Naive thymus-derived CD8-positive, alpha-beta T cell (primary cell): ENCODE results near the gene SAMD8. TPM values are rescaled to one million over a fixed set of nuclear protein-coding genes. Genes with fewer than 3 reads are reported as not detected.

Experiments
- ATAC-seq, 2 donors: fragments of 150-1000 bp; cut with Tn5 transposase in 1 of 2; sonication (Bioruptor Pico), chemical (Tn5 transposase) in 1 of 2; 1 replicate in 1 of 2; 2 replicates in 1 of 2; pipeline ENCODE4 v1.10.0; 2021; ENCODE audit warnings: mild to moderate bottlenecking in 2 of 2, moderate library complexity in 2 of 2
- POLR2A ChIA-PET: fragments of 350-600 bp; sonication (Branson Sonifier 250); formaldehyde crosslinking; loops from one replicate; lab custom pipeline; 2021; ENCODE audit warnings: antibody characterized with exemption; lab: Charles Lee
- DNase-seq, 10 donors: peaks; one replicate each; pipeline versions ENCODE4 v3.0.0 to v3.0.0-alpha.2; 2020 to 2022
- H3K27ac Mint-ChIP-seq, 10 donors: one replicate each; pipeline ENCODE4 v1.8.0; 2020 to 2022; ENCODE audit warnings: mild to moderate bottlenecking in 10 of 10, mixed read lengths in 10 of 10, moderate library complexity in 4 of 10, inconsistent platforms in 1 of 10
- H3K27me3 Mint-ChIP-seq, 5 donors: one replicate each; pipeline ENCODE4 v1.8.0; 2021 to 2022; ENCODE audit warnings: mixed read lengths in 5 of 5
- H3K36me3 Mint-ChIP-seq, 3 donors: one replicate each; pipeline ENCODE4 v1.8.0; 2020 to 2022; ENCODE audit warnings: mixed read lengths in 3 of 3, mild to moderate bottlenecking in 2 of 3, inconsistent platforms in 1 of 3
- H3K4me1 Mint-ChIP-seq, 4 donors: one replicate each; pipeline ENCODE4 v1.8.0; 2021 to 2022; ENCODE audit warnings: mixed read lengths in 4 of 4
- H3K4me3 Mint-ChIP-seq, 10 donors: one replicate each; pipeline ENCODE4 v1.8.0; 2020 to 2022; ENCODE audit warnings: mild to moderate bottlenecking in 10 of 10, mixed read lengths in 10 of 10, moderate library complexity in 6 of 10, inconsistent platforms in 1 of 10
- H3K9me3 Mint-ChIP-seq, 9 donors: one replicate each; pipeline ENCODE4 v1.8.0; 2020 to 2022; ENCODE audit warnings: mixed read lengths in 9 of 9, mild to moderate bottlenecking in 3 of 9, inconsistent platforms in 1 of 9, moderate library complexity in 1 of 9
- polyA plus RNA-seq, 3 donors: library from polyadenylated mRNA; unstranded; fragments of 300-500 nt; fragmentation: Illumina TruSeq; gene quantifications; one replicate each; pipeline ENCODE4 v1.2.3, GENCODE V29; 2021
- total RNA-seq, 8 experiments: library from RNA in 2 of 8; stranded (reverse) in 2 of 8; gene quantifications; one replicate each; pipeline ENCODE4 v1.2.3 and lab custom pipeline; 2021 to 2026

SAMD8 gene
- total and polyA plus RNA-seq, 5 experiments from 2014 or later: 6.3 to 23.9 (median 10.6) TPM

DNA sequence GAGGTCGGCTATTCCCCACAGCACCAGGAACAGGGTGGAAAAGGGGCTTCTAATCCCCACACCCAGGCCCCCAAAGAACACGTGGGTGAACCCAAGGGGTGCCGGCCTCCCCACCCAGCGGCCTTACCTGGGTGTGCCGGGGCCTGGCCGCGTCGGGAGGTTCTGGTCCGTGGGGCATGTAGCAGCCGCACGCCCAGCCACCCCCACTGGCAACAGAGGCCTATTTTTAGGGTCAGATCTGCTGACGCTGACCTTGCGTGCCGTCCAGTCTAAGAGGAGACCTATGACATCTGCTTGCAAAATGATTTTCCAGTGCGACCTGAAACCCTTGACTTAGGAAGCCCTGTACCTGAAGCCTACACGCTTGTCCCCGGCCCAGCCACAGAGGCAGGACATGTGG is 38.0 kb upstream of the SAMD8 start:
- peaks cover 5 to 8% (median 6%) of the 10 kb centered on the region in 4 donors for H3K4me1 Mint-ChIP-seq
- no peaks in the 10 kb centered on the region for H3K9me3 Mint-ChIP-seq
- H3K36me3 Mint-ChIP-seq: no peaks in the 10 kb centered on the region
- DNase-seq (no peak), ATAC-seq (no peak)
- H3K4me3 Mint-ChIP-seq: no peak overlapping the region
- no peak overlapping the region for H3K27ac Mint-ChIP-seq
- POLR2A ChIA-PET: no interaction called here
- no peaks in the 10 kb centered on the region for H3K27me3 Mint-ChIP-seq

DNA sequence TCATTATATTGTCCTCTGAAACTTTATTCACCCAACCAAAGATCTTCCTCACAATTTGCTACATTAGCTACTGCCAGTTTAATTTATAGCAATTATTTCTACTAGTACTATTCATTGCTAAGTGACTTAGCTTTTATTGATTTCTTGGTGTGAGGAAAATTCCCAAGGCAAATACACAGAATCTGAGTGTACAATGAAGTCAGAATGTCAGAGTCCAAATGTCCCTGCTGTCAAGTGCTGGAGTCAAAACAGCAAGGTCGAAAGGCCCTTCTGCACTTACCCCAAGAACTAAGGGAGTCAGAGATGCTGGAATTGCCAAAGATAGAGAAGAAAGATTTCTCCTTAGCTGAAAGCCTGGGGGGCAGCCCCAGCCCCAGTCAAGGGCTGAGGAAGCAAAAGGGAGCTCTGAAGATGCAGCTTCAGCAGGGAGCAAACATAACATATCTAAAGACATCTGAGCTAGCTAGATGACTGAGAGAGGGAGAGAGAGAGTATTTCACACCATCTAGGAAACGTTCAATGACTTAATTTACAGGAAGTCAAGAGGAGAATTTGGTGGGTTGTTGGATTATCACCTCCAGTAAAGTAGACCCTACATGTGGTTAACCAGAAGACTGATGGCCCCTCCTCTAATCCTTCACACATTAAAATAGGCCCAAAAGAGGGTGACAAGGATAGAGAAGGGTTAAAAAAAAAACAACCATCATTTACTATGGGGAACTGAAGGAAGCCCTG is 36.6 kb upstream of the SAMD8 start:
- DNase-seq: no peak
- no peak overlapping the region for H3K4me3 Mint-ChIP-seq
- POLR2A ChIA-PET: no interaction called here
- no peaks in the 10 kb centered on the region for H3K36me3 Mint-ChIP-seq
- no peak for ATAC-seq
- H3K27me3 Mint-ChIP-seq: no peaks in the 10 kb centered on the region
- H3K27ac Mint-ChIP-seq: peak overlapping the region in 3 of 10 donors; percentile 19 to 73 (median 25)
- H3K4me1 Mint-ChIP-seq: peaks cover 6 to 8% (median 7%) of the 10 kb centered on the region in 4 donors
- no peaks in the 10 kb centered on the region for H3K9me3 Mint-ChIP-seq

DNA sequence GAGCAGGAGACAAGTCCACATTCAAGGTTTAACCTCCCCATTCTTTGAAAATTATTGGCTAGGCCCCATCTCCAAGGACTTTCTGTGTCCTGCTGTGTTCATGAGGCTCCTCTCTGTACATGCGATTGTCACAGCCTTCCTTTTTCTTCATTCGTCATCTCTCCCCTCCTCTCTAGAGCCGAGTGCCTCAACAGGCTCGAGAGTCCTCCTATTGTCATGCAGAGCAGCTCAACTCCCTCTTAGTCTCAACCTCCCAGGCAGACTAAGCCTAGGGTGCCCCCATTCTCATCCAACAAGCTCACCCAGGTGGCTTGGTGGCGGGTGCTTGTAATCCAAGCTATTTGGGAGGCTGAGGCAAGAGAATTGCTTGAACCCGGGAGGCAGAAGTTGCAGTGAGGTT is 35.1 kb upstream of the SAMD8 start:
- peak overlapping the region in 1 of 10 donors; percentile 31 for H3K27ac Mint-ChIP-seq
- peaks cover 4 to 8% (median 5%) of the 10 kb centered on the region in 4 donors for H3K4me1 Mint-ChIP-seq
- H3K36me3 Mint-ChIP-seq: peaks cover 0 to 4% (median 0%) of the 10 kb centered on the region in 3 donors
- no peaks in the 10 kb centered on the region for H3K27me3 Mint-ChIP-seq
- ATAC-seq: no peak
- H3K9me3 Mint-ChIP-seq: peaks cover 0 to 7% (median 2%) of the 10 kb centered on the region in 9 donors
- no peak for DNase-seq
- POLR2A ChIA-PET: no interaction called here
- H3K4me3 Mint-ChIP-seq: no peak overlapping the region

- Mint-ChIP-seq H3K36me3 (peaks cover 0 to 6% (median 0%) of the 10 kb centered on the region in 3 donors), H3K4me1 (peaks cover 4 to 7% (median 6%) of the 10 kb centered on the region in 4 donors), H3K27ac (no peak overlapping the region), H3K4me3 (no peak overlapping the region), H3K9me3 (peaks cover 0 to 12% (median 6%) of the 10 kb centered on the region in 9 donors), H3K27me3 (no peaks in the 10 kb centered on the region)
- POLR2A ChIA-PET: interaction anchor here (0.6 kb wide), 1 partner anchor 329 kb away, joined by 4 read pairs; no protein-coding TSS in a partner anchor
- no peak for DNase-seq
- no peak for ATAC-seq
Measured at GRCh38 chr10:75079436-75080083, 31.9 kb upstream of the SAMD8 start.

GRCh38 chr10:75080554-75080953 is 30.9 kb upstream of the SAMD8 start:
- ATAC-seq (no peak), DNase-seq (no peak)
- POLR2A ChIA-PET: no interaction called here
- H3K4me1 Mint-ChIP-seq: peaks cover 0 to 3% (median 0%) of the 10 kb centered on the region in 4 donors
- H3K36me3 Mint-ChIP-seq: peaks cover 0 to 6% (median 0%) of the 10 kb centered on the region in 3 donors
- no peak overlapping the region for H3K4me3 Mint-ChIP-seq
- H3K27me3 Mint-ChIP-seq: no peaks in the 10 kb centered on the region
- no peak overlapping the region for H3K27ac Mint-ChIP-seq
- peaks cover 0 to 12% (median 6%) of the 10 kb centered on the region in 9 donors for H3K9me3 Mint-ChIP-seq

GRCh38 chr10:75081379-75081778 is 30.1 kb upstream of the SAMD8 start:
- H3K27ac Mint-ChIP-seq: peak overlapping the region in 2 of 10 donors; percentile 9 to 43
- H3K36me3 Mint-ChIP-seq: peaks cover 0 to 6% (median 0%) of the 10 kb centered on the region in 3 donors
- peaks cover 0 to 3% (median 0%) of the 10 kb centered on the region in 4 donors for H3K4me1 Mint-ChIP-seq
- POLR2A ChIA-PET: no interaction called here
- DNase-seq (no peak), ATAC-seq (no peak)
- no peaks in the 10 kb centered on the region for H3K27me3 Mint-ChIP-seq
- H3K4me3 Mint-ChIP-seq: no peak overlapping the region
- H3K9me3 Mint-ChIP-seq: peaks cover 0 to 12% (median 6%) of the 10 kb centered on the region in 9 donors

DNA sequence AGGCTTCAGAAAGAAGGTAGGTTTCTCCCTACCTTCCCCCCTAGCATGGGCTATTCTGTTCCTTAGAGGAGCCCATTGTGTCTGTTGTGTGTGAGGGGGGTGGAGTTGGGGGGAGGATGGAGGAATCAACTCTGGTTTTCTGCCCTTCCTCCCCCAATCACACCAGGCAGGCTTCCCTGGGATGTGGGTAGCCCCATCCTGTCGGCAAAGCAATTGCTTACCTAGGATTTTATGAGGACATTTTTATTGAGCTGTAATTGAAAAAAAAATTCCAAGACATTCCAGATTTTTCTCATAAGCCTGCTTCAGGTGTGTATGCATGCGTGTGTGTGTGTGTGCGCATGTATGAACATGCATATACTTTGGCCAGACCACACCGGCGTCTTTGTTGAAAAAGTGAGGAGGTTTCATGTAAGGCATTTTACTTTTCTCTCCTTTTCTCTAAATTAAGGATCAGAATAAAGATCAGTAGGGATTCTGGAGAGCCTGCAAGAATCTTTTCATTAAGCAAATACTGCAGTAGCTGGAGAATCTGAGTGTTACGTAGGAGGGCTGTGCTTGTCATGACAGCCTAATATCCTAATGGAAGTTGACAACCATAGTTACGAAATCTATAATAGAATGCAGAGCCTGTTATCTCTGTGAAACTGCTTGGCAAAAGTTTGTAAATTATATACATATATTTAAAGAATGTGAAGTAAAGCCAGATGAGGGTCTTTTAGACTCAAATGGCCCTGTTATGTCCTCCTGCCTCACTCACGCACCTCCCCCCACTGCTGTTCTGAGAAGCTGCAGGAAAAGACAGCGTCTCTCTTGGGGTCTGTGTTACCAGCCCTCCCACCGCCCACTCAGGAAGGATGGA is 27.3 kb upstream of the SAMD8 start:
- peaks cover 0 to 12% (median 6%) of the 10 kb centered on the region in 9 donors for H3K9me3 Mint-ChIP-seq
- DNase-seq: no peak
- no peak for ATAC-seq
- H3K27me3 Mint-ChIP-seq: no peaks in the 10 kb centered on the region
- no peak overlapping the region for H3K27ac Mint-ChIP-seq
- peaks cover 0 to 6% (median 0%) of the 10 kb centered on the region in 3 donors for H3K36me3 Mint-ChIP-seq
- no peak overlapping the region for H3K4me3 Mint-ChIP-seq
- H3K4me1 Mint-ChIP-seq: peaks cover 0 to 3% (median 0%) of the 10 kb centered on the region in 4 donors
- POLR2A ChIA-PET: no interaction called here

DNA sequence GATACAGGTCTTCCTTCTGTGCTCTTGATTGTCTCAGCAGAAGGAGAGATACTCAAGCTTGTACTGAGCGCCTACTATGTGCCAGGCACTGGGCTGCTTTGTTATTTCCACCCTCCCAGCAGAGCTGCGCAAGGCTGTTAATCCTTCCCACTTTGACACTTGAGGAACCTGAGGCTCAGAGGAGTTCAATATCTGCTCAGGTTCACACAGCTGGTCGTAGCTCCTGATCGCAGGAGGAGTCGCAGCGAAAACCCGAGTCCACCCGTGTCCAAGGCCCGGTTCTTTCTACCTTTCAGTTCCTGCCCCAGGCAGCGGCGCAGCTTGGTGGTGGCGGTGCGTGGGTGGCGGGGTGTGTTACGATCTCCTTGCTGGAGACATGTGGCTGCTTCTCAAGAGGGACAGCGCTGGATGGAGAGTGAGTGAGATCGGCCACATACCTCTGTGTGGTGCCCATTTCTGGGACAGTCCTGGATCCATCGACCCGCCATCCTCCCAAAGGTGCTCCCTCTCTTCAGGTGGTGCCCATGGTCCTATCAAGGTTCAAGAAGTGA is 26.5 kb upstream of the SAMD8 start:
- DNase-seq (no peak), ATAC-seq (no peak)
- Mint-ChIP-seq H3K4me3 (no peak overlapping the region), H3K9me3 (peaks cover 0 to 12% (median 6%) of the 10 kb centered on the region in 9 donors), H3K27me3 (no peaks in the 10 kb centered on the region), H3K4me1 (peaks cover 0 to 6% (median 4%) of the 10 kb centered on the region in 4 donors), H3K27ac (no peak overlapping the region), H3K36me3 (peaks cover 0 to 6% (median 0%) of the 10 kb centered on the region in 3 donors)
- POLR2A ChIA-PET: no interaction called here

GRCh38 chr10:75086278-75086934 is 25.1 kb upstream of the SAMD8 start:
- H3K27ac Mint-ChIP-seq: no peak overlapping the region
- H3K4me3 Mint-ChIP-seq: no peak overlapping the region
- no peak for ATAC-seq
- no peaks in the 10 kb centered on the region for H3K27me3 Mint-ChIP-seq
- POLR2A ChIA-PET: no interaction called here
- peaks cover 0 to 6% (median 4%) of the 10 kb centered on the region in 4 donors for H3K4me1 Mint-ChIP-seq
- peaks cover 0 to 5% (median 2%) of the 10 kb centered on the region in 9 donors for H3K9me3 Mint-ChIP-seq
- H3K36me3 Mint-ChIP-seq: peaks cover 0 to 2% (median 0%) of the 10 kb centered on the region in 3 donors
- DNase-seq: no peak

GRCh38 chr10:75088640-75089039 is 22.8 kb upstream of the SAMD8 start:
- DNase-seq (no peak), ATAC-seq (no peak)
- H3K4me1 Mint-ChIP-seq: peaks cover 0 to 6% (median 3%) of the 10 kb centered on the region in 4 donors
- no peaks in the 10 kb centered on the region for H3K36me3 Mint-ChIP-seq
- no peaks in the 10 kb centered on the region for H3K27me3 Mint-ChIP-seq
- no peaks in the 10 kb centered on the region for H3K9me3 Mint-ChIP-seq
- no peak overlapping the region for H3K4me3 Mint-ChIP-seq
- POLR2A ChIA-PET: no interaction called here
- peak overlapping the region in 1 of 10 donors; percentile 63 for H3K27ac Mint-ChIP-seq

DNA sequence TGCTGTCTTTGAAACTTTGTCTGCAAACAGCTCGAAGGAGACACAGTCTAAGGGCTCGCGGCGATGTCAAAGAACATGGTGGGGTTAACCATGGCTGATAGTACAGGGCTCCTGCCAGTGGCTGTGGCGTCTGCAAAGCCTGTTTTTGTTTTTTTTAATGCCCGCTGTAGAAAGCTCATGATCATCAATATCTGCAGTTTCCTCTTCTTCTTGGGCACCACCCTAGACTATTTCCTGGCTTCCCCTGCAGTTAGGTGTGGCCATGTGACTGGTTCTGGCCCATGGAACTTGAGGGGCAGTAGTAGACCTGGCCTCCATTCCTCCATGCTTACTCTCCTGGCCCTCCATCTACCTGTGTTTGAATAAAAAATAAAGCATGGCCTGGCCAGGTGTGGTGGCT is 21.8 kb upstream of the SAMD8 start:
- no peak for ATAC-seq
- Mint-ChIP-seq H3K4me3 (no peak overlapping the region), H3K27ac (no peak overlapping the region), H3K27me3 (peaks cover 0 to 2% (median 0%) of the 10 kb centered on the region in 5 donors), H3K36me3 (no peaks in the 10 kb centered on the region), H3K4me1 (peaks cover 0 to 6% (median 3%) of the 10 kb centered on the region in 4 donors), H3K9me3 (no peaks in the 10 kb centered on the region)
- DNase-seq: no peak
- POLR2A ChIA-PET: no interaction called here

DNA sequence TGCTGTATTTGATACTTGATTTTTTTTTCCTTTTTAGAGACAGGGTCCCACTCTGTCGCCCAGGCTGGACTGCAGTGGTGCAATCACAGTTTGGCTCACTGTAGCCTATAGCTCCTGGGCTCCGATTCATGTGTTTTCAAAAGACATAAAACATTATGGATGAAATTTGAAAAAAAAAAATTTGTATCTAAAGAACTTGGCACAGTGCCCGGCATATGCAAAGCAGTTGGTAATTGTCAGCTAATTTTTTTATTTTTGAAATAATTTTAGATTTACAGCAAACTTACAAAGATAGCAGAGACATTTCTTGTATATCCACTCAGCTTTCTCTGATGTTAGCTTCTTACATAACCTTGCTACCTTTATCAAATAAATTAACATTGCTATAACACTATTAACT is 20.3 kb upstream of the SAMD8 start:
- no peaks in the 10 kb centered on the region for H3K36me3 Mint-ChIP-seq
- ATAC-seq: no peak
- peaks cover 0 to 6% (median 3%) of the 10 kb centered on the region in 4 donors for H3K4me1 Mint-ChIP-seq
- POLR2A ChIA-PET: no interaction called here
- no peak for DNase-seq
- peaks cover 0 to 2% (median 0%) of the 10 kb centered on the region in 5 donors for H3K27me3 Mint-ChIP-seq
- H3K4me3 Mint-ChIP-seq: no peak overlapping the region
- H3K27ac Mint-ChIP-seq: no peak overlapping the region
- H3K9me3 Mint-ChIP-seq: no peaks in the 10 kb centered on the region
